T-cell (primary cell): ENCODE results near the gene CDK6. TPM values are rescaled to one million over a fixed set of nuclear protein-coding genes. Genes with fewer than 3 reads are reported as not detected.

Experiments used
- ATAC-seq, 4 experiments: fragments of 200-7000 bp in 3 of 4; fragments of 150-1000 bp in 1 of 4; cut with Tn5 transposase; replicated peaks in 1 of 4; 1 replicate in 3 of 4; 2 replicates in 1 of 4; pipeline ENCODE4 v1.10.0; 2021; ENCODE audit warnings: moderate library complexity in 3 of 4, mild to moderate bottlenecking in 2 of 4, moderate number of reproducible peaks in 1 of 4
- CTCF ChIA-PET, 2 donors: fragments of 300-600 bp; sonication (Branson Sonifier 250); formaldehyde crosslinking; loops; one replicate each; lab custom pipeline; 2022; ENCODE audit warnings: antibody characterized with exemption in 2 of 2; lab: Charles Lee
- POLR2A ChIA-PET, 2 donors: fragments of 300-600 bp; sonication (Branson Sonifier 250); formaldehyde crosslinking; loops; one replicate each; lab custom pipeline; 2022; ENCODE audit warnings: antibody characterized with exemption in 2 of 2; lab: Charles Lee
- DNase-seq, 35 experiments: peaks; one replicate each; pipeline versions ENCODE4 v3.0.0 to v3.0.0-alpha.2; 2013 to 2023
- H3K27ac ChIP-seq: one replicate; pipeline ENCODE4 v1.5.1; 2013; ENCODE audit warnings: low read length
- H3K27me3 ChIP-seq, 2 experiments: replicated peaks in 1 of 2; 1 replicate in 1 of 2; 2 replicates in 1 of 2; pipeline versions ENCODE4 v1.6.1 to v1.7.0; 2013; ENCODE audit warnings: low read length in 1 of 2, mixed read lengths in 1 of 2; ENCODE audit not compliant: control insufficient read depth in 2 of 2, insufficient read depth in 2 of 2; ENCODE audit errors: extremely low read depth in 1 of 2
- H3K36me3 ChIP-seq, 2 donors: 1 replicate in 1 of 2; 2 replicates in 1 of 2; pipeline versions ENCODE4 v1.6.1 to v1.7.0; 2013; ENCODE audit warnings: low read length in 1 of 2; ENCODE audit not compliant: control insufficient read depth in 2 of 2, insufficient read depth in 1 of 2; ENCODE audit errors: extremely low read depth in 1 of 2
- H3K4me1 ChIP-seq, 2 experiments: 1 replicate in 1 of 2; 2 replicates in 1 of 2; pipeline versions ENCODE4 v1.6.1 to v1.7.0; 2013; ENCODE audit warnings: low read length in 2 of 2, mixed read lengths in 1 of 2; ENCODE audit not compliant: insufficient read depth in 2 of 2, control insufficient read depth in 1 of 2; ENCODE audit errors: extremely low read depth in 1 of 2
- H3K4me3 ChIP-seq, 2 donors: 1 replicate in 1 of 2; 2 replicates in 1 of 2; pipeline versions ENCODE4 v1.5.1 to v1.7.0; 2013; ENCODE audit warnings: mild to moderate bottlenecking in 2 of 2, low read length in 1 of 2, moderate library complexity in 1 of 2; ENCODE audit not compliant: control insufficient read depth in 1 of 2; ENCODE audit errors: extremely low read depth in 1 of 2
- H3K9me3 ChIP-seq: 2 replicates; pipeline ENCODE4 v1.7.0; 2013
- H3K27ac Mint-ChIP-seq, 2 donors: one replicate each; pipeline ENCODE4 v1.8.0; 2020 to 2021; ENCODE audit warnings: mild to moderate bottlenecking in 2 of 2, mixed read lengths in 2 of 2
- H3K27me3 Mint-ChIP-seq, 2 donors: one replicate each; pipeline ENCODE4 v1.8.0; 2021 to 2022; ENCODE audit warnings: mixed read lengths in 2 of 2
- H3K36me3 Mint-ChIP-seq: one replicate; pipeline ENCODE4 v1.8.0; 2021; ENCODE audit warnings: mixed read lengths
- H3K4me1 Mint-ChIP-seq, 3 donors: one replicate each; pipeline ENCODE4 v1.8.0; 2020 to 2022; ENCODE audit warnings: mixed read lengths in 3 of 3, mild to moderate bottlenecking in 1 of 3
- H3K4me3 Mint-ChIP-seq, 3 donors: one replicate each; pipeline ENCODE4 v1.8.0; 2020 to 2022; ENCODE audit warnings: mild to moderate bottlenecking in 3 of 3, mixed read lengths in 3 of 3, moderate library complexity in 3 of 3
- H3K9me3 Mint-ChIP-seq, 3 donors: one replicate each; pipeline ENCODE4 v1.8.0; 2020 to 2022; ENCODE audit warnings: mixed read lengths in 3 of 3
- whole genome bisulfite sequencing: methylation state at CpG from one replicate; pipeline ENCODE4 v1.1.5; 2013; ENCODE audit warnings: missing lambda C conversion rate; ENCODE audit not compliant: insufficient coverage; 5-methylcytosine and 5-hydroxymethylcytosine counted together
- total RNA-seq, 35 experiments: library from RNA in 6 of 35; stranded (reverse) in 6 of 35; fragments of 120-200 nt in 1 of 35; gene quantifications; one replicate each; pipeline versions ENCODE4 v1.2.1 to v1.2.4 and lab custom pipeline; 2013 to 2026

The CDK6 gene
- total RNA-seq, 5 donors from 2014 or later (not counting 1 experiment from before 2014, with no cell fraction given) = 29.8 to 107 (median 43.9) TPM

DNA sequence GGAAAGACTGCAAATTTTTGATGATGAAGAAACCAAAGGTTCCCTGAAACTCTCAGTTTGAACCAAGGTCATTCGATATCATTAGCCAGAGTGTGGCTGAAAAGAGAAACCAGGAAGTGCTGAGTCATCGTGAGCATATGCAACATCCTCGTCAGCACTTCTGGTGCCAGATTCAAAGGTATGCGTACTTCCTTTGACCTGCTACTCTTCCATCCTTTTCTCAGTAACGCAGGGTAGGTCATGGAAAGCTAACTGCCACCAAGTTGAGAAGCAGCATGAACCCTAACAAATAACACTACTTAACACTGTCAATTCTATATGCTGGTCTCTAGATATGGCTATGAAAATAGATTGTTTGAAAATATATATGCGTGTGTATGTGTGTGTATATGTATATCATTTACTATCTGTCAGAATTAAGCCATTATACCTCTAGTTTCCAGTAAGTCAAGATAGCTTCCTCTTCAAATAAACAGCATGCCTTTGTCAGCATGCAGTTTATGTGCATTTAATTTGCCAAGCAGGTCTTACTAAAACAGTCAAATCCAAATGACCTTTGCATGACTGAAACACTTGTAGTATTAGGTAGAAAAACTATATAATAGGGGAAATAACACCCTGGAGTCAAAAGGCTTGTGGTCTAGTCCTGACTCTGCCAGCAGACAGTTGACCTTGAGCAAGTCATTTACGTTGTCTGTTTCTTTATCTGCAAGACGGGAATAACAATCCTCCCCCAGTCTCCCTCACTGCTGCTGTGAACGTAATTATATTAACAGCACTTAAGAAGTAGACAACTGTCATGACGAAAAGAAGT lies 26.4 kb downstream of the CDK6 start:
- Histone ChIP-seq H3K27me3 (no peaks in the 10 kb centered on the region), H3K27ac (peak overlapping the region; percentile 45), H3K4me3 (no peak overlapping the region), H3K36me3 (no peaks in the 10 kb centered on the region), H3K9me3 (no peaks in the 10 kb centered on the region), H3K4me1 (peaks cover 10 to 23% of the 10 kb centered on the region in 2 experiments)
- ChIA-PET POLR2A (interaction anchor here (1.0 to 1.3 kb wide), 2 partner anchors 10 to 28 kb away, joined by 3 to 4 read pairs; no protein-coding TSS in a partner anchor), CTCF (interaction anchor here (0.6 to 1.8 kb wide), 4 partner anchors 23 to 121 kb away, joined by 3 to 5 read pairs (median 3); no protein-coding TSS in a partner anchor)
- Mint-ChIP-seq H3K9me3 (no peaks in the 10 kb centered on the region), H3K27ac (peak overlapping the region; percentile 82 to 85), H3K27me3 (no peaks in the 10 kb centered on the region), H3K36me3 (peaks cover 19% of the 10 kb centered on the region), H3K4me3 (peak overlapping the region; percentile 14 to 43 (median 35)), H3K4me1 (peaks cover 39 to 62% (median 44%) of the 10 kb centered on the region in 3 donors)
- ATAC-seq (peak; percentile 63 to 80 (median 70)), DNase-seq (peak in 32 of 35 experiments; percentile 5 to 82 (median 36))
- 0% methylated on average over 3 of the region's 10 CpGs for WGBS

DNA sequence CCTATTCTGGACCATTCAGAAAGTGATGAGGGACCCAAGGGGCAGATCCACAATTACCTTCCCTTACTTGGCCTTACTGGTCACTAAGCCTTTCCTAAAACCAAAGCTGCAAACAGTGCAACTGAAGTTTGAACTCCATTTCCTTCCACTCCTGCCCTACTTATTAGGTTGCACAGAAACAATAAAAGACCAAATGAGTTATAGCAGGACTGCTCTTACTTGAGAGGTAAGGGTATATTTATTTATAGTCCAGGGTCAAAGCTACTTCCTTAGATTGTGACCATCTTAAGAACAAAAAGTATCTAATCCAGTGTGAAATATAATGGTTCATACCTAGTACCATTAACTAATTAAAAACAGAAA lies 27.0 kb downstream of the CDK6 start:
- Mint-ChIP-seq H3K36me3 (peaks cover 20% of the 10 kb centered on the region), H3K27me3 (no peaks in the 10 kb centered on the region), H3K4me3 (peak overlapping the region; percentile 14 to 43 (median 35)), H3K4me1 (peaks cover 39 to 61% (median 42%) of the 10 kb centered on the region in 3 donors), H3K27ac (peak overlapping the region; percentile 82 to 85), H3K9me3 (no peaks in the 10 kb centered on the region)
- H3K4me3 ChIP-seq = no peak overlapping the region
- no peaks in the 10 kb centered on the region for H3K36me3 ChIP-seq
- peak in 1 of 35 experiments; percentile 9 for DNase-seq
- peaks cover 10 to 19% of the 10 kb centered on the region in 2 experiments for H3K4me1 ChIP-seq
- peak overlapping the region; percentile 45 for H3K27ac ChIP-seq
- ATAC-seq = no peak
- no peaks in the 10 kb centered on the region for H3K27me3 ChIP-seq
- CTCF ChIA-PET = interaction anchor here (0.6 to 1.8 kb wide), 3 partner anchors 24 to 120 kb away, joined by 3 to 5 read pairs (median 3); no protein-coding TSS in a partner anchor
- POLR2A ChIA-PET = interaction anchor here (0.7 to 1.3 kb wide), 3 partner anchors 9 to 126 kb away, joined by 3 to 4 read pairs (median 3); no protein-coding TSS in a partner anchor
- H3K9me3 ChIP-seq = no peaks in the 10 kb centered on the region

DNA sequence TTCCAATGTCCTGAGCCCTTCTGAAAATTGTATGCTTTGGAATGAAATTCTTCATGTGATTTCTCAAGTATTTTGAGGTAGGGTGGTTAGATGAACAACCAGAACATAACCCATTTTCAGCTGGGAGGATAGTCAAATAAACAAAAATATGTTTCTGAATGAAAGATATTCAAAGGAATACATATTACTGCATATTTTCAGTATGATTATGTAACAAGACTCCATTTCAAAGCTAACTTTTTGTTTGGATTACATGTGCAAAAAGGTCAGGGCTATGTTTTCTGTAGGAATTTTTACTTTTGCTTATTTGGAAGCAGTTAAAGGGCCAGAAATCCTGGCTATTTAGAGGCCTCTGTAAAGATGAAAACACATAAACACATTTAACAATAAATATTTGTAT lies 27.7 kb downstream of the CDK6 start:
- POLR2A ChIA-PET = interaction anchor here (0.6 to 1.3 kb wide), 3 partner anchors 14 to 125 kb away, joined by 3 to 4 read pairs (median 3); no protein-coding TSS in a partner anchor
- ATAC-seq (no peak), DNase-seq (no peak)
- no peaks in the 10 kb centered on the region for H3K9me3 ChIP-seq
- H3K36me3 Mint-ChIP-seq = peaks cover 23% of the 10 kb centered on the region
- H3K27ac Mint-ChIP-seq = no peak overlapping the region
- H3K4me3 Mint-ChIP-seq = no peak overlapping the region
- H3K27me3 ChIP-seq = no peaks in the 10 kb centered on the region
- H3K27ac ChIP-seq = no peak overlapping the region
- H3K27me3 Mint-ChIP-seq = no peaks in the 10 kb centered on the region
- H3K9me3 Mint-ChIP-seq = no peaks in the 10 kb centered on the region
- H3K4me1 Mint-ChIP-seq = peaks cover 32 to 57% (median 38%) of the 10 kb centered on the region in 3 donors
- CTCF ChIA-PET = interaction anchor here (0.6 to 1.2 kb wide), 3 partner anchors 24 to 119 kb away, joined by 3 read pairs; no protein-coding TSS in a partner anchor
- peaks cover 10 to 12% of the 10 kb centered on the region in 2 experiments for H3K4me1 ChIP-seq
- no peaks in the 10 kb centered on the region for H3K36me3 ChIP-seq
- H3K4me3 ChIP-seq = no peak overlapping the region

DNA sequence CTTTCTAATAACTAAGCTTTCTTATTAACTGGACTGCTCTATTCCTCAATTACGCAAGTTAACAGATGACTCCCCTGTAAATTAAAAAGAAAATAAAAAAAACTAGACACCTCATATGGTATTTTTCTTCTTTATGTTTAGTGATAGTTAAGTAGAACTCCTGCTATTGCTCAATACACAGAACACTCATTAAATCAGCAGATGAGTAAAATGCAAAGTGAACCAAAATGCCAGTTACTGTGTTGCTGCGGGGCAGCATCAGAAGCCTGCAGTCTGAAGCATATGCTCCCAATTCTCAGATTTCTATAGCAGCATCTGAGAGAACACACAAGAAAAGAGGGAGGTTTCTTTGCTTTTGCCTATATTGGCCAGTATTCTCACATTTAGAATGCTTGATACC lies 28.4 kb downstream of the CDK6 start:
- DNase-seq (no peak), ATAC-seq (no peak)
- Mint-ChIP-seq H3K9me3 (no peaks in the 10 kb centered on the region), H3K27ac (no peak overlapping the region), H3K36me3 (peaks cover 29% of the 10 kb centered on the region), H3K27me3 (no peaks in the 10 kb centered on the region), H3K4me3 (no peak overlapping the region), H3K4me1 (peaks cover 29 to 57% (median 38%) of the 10 kb centered on the region in 3 donors)
- Histone ChIP-seq H3K36me3 (no peaks in the 10 kb centered on the region), H3K4me3 (no peak overlapping the region), H3K27ac (no peak overlapping the region), H3K4me1 (peaks cover 6 to 10% of the 10 kb centered on the region in 2 experiments), H3K9me3 (no peaks in the 10 kb centered on the region), H3K27me3 (no peaks in the 10 kb centered on the region)
- ChIA-PET POLR2A (no interaction called here), CTCF (interaction anchor here (0.6 to 1.2 kb wide), 2 partner anchors 25 to 27 kb away, joined by 3 read pairs; no protein-coding TSS in a partner anchor)
- WGBS = no CpG with 5 or more reads among the region's 2 CpGs

- Mint-ChIP-seq H3K27ac (no peak overlapping the region), H3K9me3 (no peaks in the 10 kb centered on the region), H3K27me3 (no peaks in the 10 kb centered on the region), H3K36me3 (peaks cover 28% of the 10 kb centered on the region), H3K4me3 (no peak overlapping the region), H3K4me1 (peaks cover 24 to 48% (median 47%) of the 10 kb centered on the region in 3 donors)
- POLR2A ChIA-PET = no interaction called here
- H3K27me3 ChIP-seq = no peaks in the 10 kb centered on the region
- H3K4me3 ChIP-seq = no peak overlapping the region
- CTCF ChIA-PET = no interaction called here
- ATAC-seq (no peak), DNase-seq (no peak)
- H3K27ac ChIP-seq = no peak overlapping the region
- WGBS = 94% methylated on average over 3 of the region's 6 CpGs
- no peaks in the 10 kb centered on the region for H3K36me3 ChIP-seq
- peaks cover 3 to 6% of the 10 kb centered on the region in 2 experiments for H3K4me1 ChIP-seq
- H3K9me3 ChIP-seq = no peaks in the 10 kb centered on the region
These were observed 29.9 kb downstream of the CDK6 start for GRCh38 chr7:92806496-92806895.

DNA sequence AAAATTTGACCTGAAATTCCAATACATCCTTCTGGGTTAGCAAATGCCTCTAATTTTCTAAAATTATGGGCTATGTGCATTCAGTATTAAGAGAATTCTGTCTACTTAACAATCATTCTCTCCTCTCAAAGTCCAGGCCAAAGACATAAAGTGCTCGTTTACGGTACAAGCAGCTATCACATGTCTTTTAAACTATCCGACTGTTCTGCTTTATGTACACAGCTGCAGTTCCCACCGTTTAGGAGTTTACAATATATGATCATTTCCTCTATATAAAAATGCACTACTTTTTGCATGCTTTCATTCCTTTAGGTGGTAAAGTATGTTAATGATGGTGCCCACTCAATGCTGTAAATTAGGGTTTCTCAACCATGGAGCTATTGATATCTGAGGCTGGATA lies 34.0 kb downstream of the CDK6 start:
- WGBS = 94% methylated on average over 2 of the region's 4 CpGs
- Histone ChIP-seq H3K27ac (no peak overlapping the region), H3K4me3 (no peak overlapping the region), H3K27me3 (no peaks in the 10 kb centered on the region), H3K4me1 (peaks cover 0 to 3% of the 10 kb centered on the region in 2 experiments), H3K36me3 (no peaks in the 10 kb centered on the region), H3K9me3 (no peaks in the 10 kb centered on the region)
- H3K27ac Mint-ChIP-seq = no peak overlapping the region
- no peaks in the 10 kb centered on the region for H3K9me3 Mint-ChIP-seq
- peaks cover 6 to 30% (median 21%) of the 10 kb centered on the region in 3 donors for H3K4me1 Mint-ChIP-seq
- ChIA-PET POLR2A (interaction anchor here in 1 of 2 donors (0.5 kb wide), 1 partner anchor 16 kb away, joined by 11 read pairs; no protein-coding TSS in a partner anchor), CTCF (no interaction called here)
- H3K36me3 Mint-ChIP-seq = peaks cover 24% of the 10 kb centered on the region
- ATAC-seq (no peak), DNase-seq (no peak)
- H3K4me3 Mint-ChIP-seq = no peak overlapping the region
- no peaks in the 10 kb centered on the region for H3K27me3 Mint-ChIP-seq
